ENCODE results near the gene SCARB1. TPM values are rescaled to one million over a fixed set of nuclear protein-coding genes. Genes with fewer than 3 reads are reported as not detected.

Gene SCARB1
- total RNA-seq, 4 donors from 2014 or later: 8.3 to 24.1 (median 13.0) TPM

- WGBS: 66% methylated on average over 18 of the region's 18 CpGs
- H3K36me3 ChIP-seq: no peaks in the 10 kb centered on the region
- peaks cover 30 to 88% (median 81%) of the 10 kb centered on the region in 4 donors for H3K4me1 ChIP-seq
- DNase-seq (ENCODE audit: extremely low spot score): no peak
- H3K9me3 ChIP-seq: no peaks in the 10 kb centered on the region
- intact Hi-C loops (cut with DNase I): loop anchor here (10.0 kb wide), 1 partner anchor 59 kb away; no protein-coding TSS in a partner anchor
- no peaks in the 10 kb centered on the region for H3K27me3 ChIP-seq
- TF ChIP-seq POLR2AphosphoS5 (IDR thresholded peaks at IDR 0.05) (peak; percentile 6 to 37), CTCF (IDR thresholded peaks at IDR 0.05) (no peak)
- H3K27ac ChIP-seq (replicated peaks in 1 of 4): peak overlapping the region; percentile 89 to 96 (median 95)
- peak overlapping the region in 1 of 4 donors; percentile 54 for H3K4me3 ChIP-seq
Observed at GRCh38 chr12:124743479-124744272, 120.0 kb downstream of the SCARB1 start.

GRCh38 chr12:124742678-124743077 lies 121.0 kb downstream of the SCARB1 start:
- Histone ChIP-seq H3K36me3 (no peaks in the 10 kb centered on the region), H3K9me3 (no peaks in the 10 kb centered on the region), H3K4me1 (peaks cover 30 to 81% (median 77%) of the 10 kb centered on the region in 4 donors), H3K27ac (replicated peaks in 1 of 4) (peak overlapping the region; percentile 89 to 96 (median 95)), H3K27me3 (no peaks in the 10 kb centered on the region), H3K4me3 (peak overlapping the region; percentile 41 to 54 (median 54))
- TF ChIP-seq CTCF (IDR thresholded peaks at IDR 0.05) (no peak), POLR2A (IDR thresholded peaks at IDR 0.05; ENCODE audit: low read depth) (no peak), EP300 (IDR thresholded peaks at IDR 0.05) (no peak), POLR2AphosphoS5 (IDR thresholded peaks at IDR 0.05) (no peak)
- 26% methylated on average over 10 of the region's 12 CpGs for whole genome bisulfite sequencing
- no peak for DNase-seq (ENCODE audit: extremely low spot score)
- intact Hi-C loops (cut with DNase I): loop anchor here (10.0 kb wide), 1 partner anchor 58 kb away; no protein-coding TSS in a partner anchor

DNA sequence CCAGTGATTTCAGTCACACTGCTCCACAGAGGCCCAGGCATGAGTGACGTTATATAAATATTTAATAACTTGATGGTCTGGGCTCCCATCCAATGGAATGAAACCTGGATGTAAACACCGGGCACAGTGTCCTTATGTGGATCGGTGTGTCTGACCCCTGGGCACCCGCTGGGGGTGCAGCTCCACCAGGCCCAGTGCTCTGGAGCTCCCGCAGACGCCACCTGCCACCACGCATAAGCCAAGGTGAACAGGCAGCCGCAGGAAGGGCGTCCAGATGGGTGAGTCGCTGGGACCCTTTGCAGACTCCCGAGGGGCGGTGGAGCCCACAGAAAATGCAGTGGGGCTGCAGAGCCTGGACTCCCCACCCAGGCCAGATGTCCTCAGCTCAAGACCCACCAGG lies 121.6 kb downstream of the SCARB1 start:
- no peaks in the 10 kb centered on the region for H3K36me3 ChIP-seq

GRCh38 chr12:124741211-124741610 lies 122.5 kb downstream of the SCARB1 start:
- Histone ChIP-seq H3K4me3 (no peak overlapping the region), H3K27me3 (no peaks in the 10 kb centered on the region), H3K9me3 (no peaks in the 10 kb centered on the region), H3K36me3 (no peaks in the 10 kb centered on the region), H3K27ac (replicated peaks in 1 of 4) (peak overlapping the region; percentile 89 to 96 (median 95)), H3K4me1 (peaks cover 16 to 69% (median 62%) of the 10 kb centered on the region in 4 donors)
- TF ChIP-seq CTCF (IDR thresholded peaks at IDR 0.05) (no peak), EP300 (IDR thresholded peaks at IDR 0.05) (no peak), POLR2A (IDR thresholded peaks at IDR 0.05; ENCODE audit: low read depth) (no peak)
- intact Hi-C loops (cut with DNase I): loop anchor here (10.0 kb wide), 1 partner anchor 56 kb away; no protein-coding TSS in a partner anchor
- no peak for DNase-seq (ENCODE audit: extremely low spot score)
- WGBS: 89% methylated on average over 7 of the region's 7 CpGs

More for the DNA sequence above, 121.6 kb downstream of the SCARB1 start:
- Histone ChIP-seq H3K9me3 (no peaks in the 10 kb centered on the region), H3K27me3 (no peaks in the 10 kb centered on the region), H3K4me1 (peaks cover 24 to 78% (median 71%) of the 10 kb centered on the region in 4 donors), H3K4me3 (peak overlapping the region; percentile 41 to 54 (median 54)), H3K27ac (replicated peaks in 1 of 4) (peak overlapping the region; percentile 89 to 96 (median 95))
- 53% methylated on average over 4 of the region's 12 CpGs for WGBS
- DNase-seq (ENCODE audit: extremely low spot score): no peak
- intact Hi-C loops (cut with DNase I): loop anchor here (10.0 kb wide), 1 partner anchor 57 kb away; no protein-coding TSS in a partner anchor
- peak in 1 of 3 experiments; percentile 16 for TF ChIP-seq CTCF (IDR thresholded peaks at IDR 0.05)
- peak; percentile 6 for TF ChIP-seq EP300 (IDR thresholded peaks at IDR 0.05)
- TF ChIP-seq POLR2AphosphoS5 (IDR thresholded peaks at IDR 0.05): peak; percentile 80 to 91
- TF ChIP-seq POLR2A (IDR thresholded peaks at IDR 0.05; ENCODE audit: low read depth): no peak

All from esophagus muscularis mucosa (tissue), 4 donors.